PC-9 (cell line): ENCODE results near the gene RBM43. TPM values are rescaled to one million over a fixed set of nuclear protein-coding genes. Genes with fewer than 3 reads are reported as not detected.
"Not testable (repeated sequence)": the region's sequence is repeated elsewhere in the genome, so short reads cannot be mapped to it uniquely, and the experiment has no call there.

Source experiments
- Bru-seq: library from RNA; stranded (reverse); fragments of 400-500 nt; gene quantifications from one replicate; lab custom pipeline; 2021; lab: Mats Ljungman, UMichigan
- BruChase-seq, 2 experiments: library from RNA; stranded (reverse); fragments of 400-500 nt; gene quantifications; one replicate each; lab custom pipeline; 2021; lab: Mats Ljungman, UMichigan
- BruUV-seq: library from RNA; stranded (reverse); fragments of 400-500 nt; replicated peaks from 2 replicates; lab custom pipeline; 2021; lab: Mats Ljungman, UMichigan
- CTCF ChIA-PET: fragments of 300-600 bp; sonication (Branson Sonifier 250); formaldehyde crosslinking; loops from one replicate; lab custom pipeline; 2022; ENCODE audit warnings: antibody characterized with exemption; lab: Charles Lee
- POLR2A ChIA-PET: fragments of 300-600 bp; sonication (Branson Sonifier 250); formaldehyde crosslinking; loops from one replicate; lab custom pipeline; 2022; ENCODE audit warnings: antibody characterized with exemption; ENCODE audit not compliant: unreplicated experiment; lab: Charles Lee
- DNase-seq, 2 experiments: peaks; one replicate each; pipeline versions ENCODE4 v3.0.0 to v3.0.0-alpha.2; 2015 to 2022; ENCODE audit warnings: mixed read lengths in 1 of 2
- H2AFZ ChIP-seq: fragments of 200-600 bp; sonication (generic); 2 replicates; pipeline ENCODE4 v1.8.1; 2017; ENCODE audit warnings: antibody characterized with exemption
- H3F3A ChIP-seq: fragments of 200-600 bp; sonication (generic); 2 replicates; pipeline ENCODE4 v1.8.1; 2017; ENCODE audit warnings: antibody characterized with exemption, mild to moderate bottlenecking, low read depth; ENCODE audit not compliant: insufficient read depth
- H3K27ac ChIP-seq: fragments of 200-600 bp; sonication (generic); 2 replicates; pipeline ENCODE4 v1.6.1; 2016; ENCODE audit warnings: mixed run types
- H3K27me3 ChIP-seq: fragments of 200-600 bp; sonication (generic); 2 replicates; pipeline ENCODE4 v1.6.1; 2016; ENCODE audit warnings: low read depth, mixed run types; ENCODE audit not compliant: insufficient read depth
- H3K36me3 ChIP-seq: fragments of 200-600 bp; sonication (generic); 2 replicates; pipeline ENCODE4 v1.6.1; 2016; ENCODE audit warnings: low read depth, mixed run types
- H3K4me1 ChIP-seq: fragments of 200-600 bp; sonication (generic); replicated peaks from 2 replicates; pipeline ENCODE4 v1.6.1; 2016; ENCODE audit warnings: mixed run types; ENCODE audit not compliant: insufficient read depth
- H3K4me2 ChIP-seq: fragments of 200-600 bp; sonication (generic); 2 replicates; pipeline ENCODE4 v1.6.1; 2017; ENCODE audit warnings: mixed run types
- H3K4me3 ChIP-seq: fragments of 200-600 bp; sonication (generic); 2 replicates; pipeline ENCODE4 v1.6.1; 2016; ENCODE audit warnings: mixed run types
- H3K79me2 ChIP-seq: fragments of 200-600 bp; sonication (generic); 2 replicates; pipeline ENCODE4 v1.6.1; 2017; ENCODE audit warnings: low read depth, mixed run types
- H3K9me2 ChIP-seq: fragments of 200-600 bp; sonication (generic); 2 replicates; pipeline ENCODE4 v1.8.1; 2017; ENCODE audit warnings: mild to moderate bottlenecking; ENCODE audit not compliant: insufficient read depth
- H3K9me3 ChIP-seq: fragments of 200-600 bp; sonication (generic); 2 replicates; pipeline ENCODE4 v1.8.1; 2016; ENCODE audit warnings: low read depth; ENCODE audit not compliant: insufficient read depth
- H4K20me1 ChIP-seq: fragments of 200-600 bp; sonication (generic); 2 replicates; pipeline ENCODE4 v1.8.1; 2017; ENCODE audit not compliant: insufficient read depth
- EZH2 ChIP-seq: fragments of 200-600 bp; sonication (generic); IDR thresholded peaks from 2 replicates; pipeline ENCODE4 v1.8.0; 2017; ENCODE audit warnings: antibody characterized with exemption, low read depth
- intact Hi-C: fragments of 100-400 bp; cut with micrococcal nuclease; formaldehyde crosslinking; loops from one replicate; pipeline ENCODE4 v1.10.0; 2022; ENCODE audit not compliant: unreplicated experiment
- long read RNA-seq: library from polyadenylated mRNA; stranded (forward); transcript quantifications from one replicate; pipeline ENCODE4 v2.0.0, GENCODE V29; 2022
- total RNA-seq: library from RNA; stranded (reverse); gene quantifications from 2 replicates; pipeline ENCODE4 v1.2.3, GENCODE V29; 2021
- TF ChIP-seq, protein P1 (sequence below): fragments of 200-600 bp; sonication (generic); conservative IDR thresholded peaks from 2 replicates; pipeline ENCODE4 v1.6.1; 2017; ENCODE audit warnings: mixed run types, antibody characterized with exemption, mild to moderate bottlenecking, moderate library complexity

Gene RBM43
- total RNA-seq: 4.8 and 5.3 TPM in 2 replicates
- percentile 50 among the genes with signal in this experiment for Bru-seq, nascent RNA
- percentile 58 among the genes with signal in this experiment for BruChase-seq, experiment 1, labeled RNA remaining after a 2-hour chase
- BruChase-seq, experiment 2, labeled RNA remaining after a 6-hour chase: percentile 50 among the genes with signal in this experiment
- long read RNA-seq, partial matches to known transcripts: 0 of 1 reads
- long read RNA-seq, other reads (novel, unspliced or antisense): 1 of 1 reads

DNA sequence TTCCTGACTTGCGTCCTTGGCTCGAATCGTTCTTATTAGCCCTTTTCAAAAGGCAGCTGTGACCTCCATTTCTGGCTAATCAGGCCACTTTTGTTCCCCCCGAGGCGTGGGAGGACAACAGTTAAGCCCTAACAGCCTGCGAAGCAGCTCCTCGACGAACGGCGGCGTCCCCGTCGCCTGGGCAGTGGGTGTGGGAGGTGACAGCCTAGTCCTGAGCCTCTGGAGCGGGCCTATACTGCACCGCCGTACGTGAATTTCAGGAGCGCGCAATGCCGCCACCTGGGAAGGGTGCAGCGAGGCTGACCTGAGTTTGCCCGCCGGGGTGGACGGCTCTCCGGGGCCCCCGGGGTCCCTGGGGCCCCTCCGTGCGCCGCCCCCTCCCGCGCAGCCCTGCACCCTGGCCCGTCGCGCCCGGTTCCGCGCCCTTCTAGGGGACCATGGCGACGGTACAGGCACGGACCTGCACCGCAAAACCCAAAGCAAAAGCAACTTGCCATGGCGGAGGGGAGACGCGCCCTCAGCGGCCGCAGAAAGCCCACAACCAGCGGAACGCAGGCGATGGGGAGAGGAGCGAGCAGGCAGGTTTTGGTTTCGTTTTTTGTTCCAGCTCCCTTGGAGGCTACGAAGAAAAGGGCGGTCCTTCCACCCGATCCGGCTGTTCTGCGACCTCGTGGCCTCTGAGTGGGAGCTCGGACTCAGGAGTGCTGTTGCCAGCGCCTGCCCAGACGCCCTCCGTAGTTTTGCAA is at the start of gene RBM43:
TSS of gene RBM43 (minus strand) at position 633 of the 746 bp plus-strand sequence. CDS start at position 497, 136 bp downstream.
- H3F3A ChIP-seq: 0 out of 2 replicates have a peak, but pooled peaks cover 3% of the 10 kb centered on the region
- peak within 1 kb of the TSS; percentile 62 for H3K27ac ChIP-seq
- ChIA-PET CTCF (interaction anchor here (0.6 kb wide), 2 partner anchors 21 to 29 kb away, joined by 8 read pairs; no protein-coding TSS in a partner anchor), POLR2A (no interaction called here)
- intact Hi-C loops: no loop called here
- TF ChIP-seq EZH2: no peak
- TF ChIP-seq, protein P1, sequence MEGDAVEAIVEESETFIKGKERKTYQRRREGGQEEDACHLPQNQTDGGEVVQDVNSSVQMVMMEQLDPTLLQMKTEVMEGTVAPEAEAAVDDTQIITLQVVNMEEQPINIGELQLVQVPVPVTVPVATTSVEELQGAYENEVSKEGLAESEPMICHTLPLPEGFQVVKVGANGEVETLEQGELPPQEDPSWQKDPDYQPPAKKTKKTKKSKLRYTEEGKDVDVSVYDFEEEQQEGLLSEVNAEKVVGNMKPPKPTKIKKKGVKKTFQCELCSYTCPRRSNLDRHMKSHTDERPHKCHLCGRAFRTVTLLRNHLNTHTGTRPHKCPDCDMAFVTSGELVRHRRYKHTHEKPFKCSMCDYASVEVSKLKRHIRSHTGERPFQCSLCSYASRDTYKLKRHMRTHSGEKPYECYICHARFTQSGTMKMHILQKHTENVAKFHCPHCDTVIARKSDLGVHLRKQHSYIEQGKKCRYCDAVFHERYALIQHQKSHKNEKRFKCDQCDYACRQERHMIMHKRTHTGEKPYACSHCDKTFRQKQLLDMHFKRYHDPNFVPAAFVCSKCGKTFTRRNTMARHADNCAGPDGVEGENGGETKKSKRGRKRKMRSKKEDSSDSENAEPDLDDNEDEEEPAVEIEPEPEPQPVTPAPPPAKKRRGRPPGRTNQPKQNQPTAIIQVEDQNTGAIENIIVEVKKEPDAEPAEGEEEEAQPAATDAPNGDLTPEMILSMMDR: no peak
- no peaks in the 10 kb centered on the region for H3K9me3 ChIP-seq
- DNase-seq: peak; percentile 79 to 81
- peak within 1 kb of the TSS; percentile 94 for H2AFZ ChIP-seq
- BruUV-seq: no TSS peak
- no peaks in the 10 kb centered on the region for H3K36me3 ChIP-seq
- H3K4me3 ChIP-seq: peak within 1 kb of the TSS; percentile 88
- H3K79me2 ChIP-seq: no peaks in the 10 kb centered on the region
- peaks cover 8% of the 10 kb centered on the region for H3K4me1 ChIP-seq
- H3K9me2 ChIP-seq: no peaks in the 10 kb centered on the region
- no peaks in the 10 kb centered on the region for H3K27me3 ChIP-seq
- peak within 1 kb of the TSS; percentile 95 for H3K4me2 ChIP-seq
- H4K20me1 ChIP-seq: no peaks in the 10 kb centered on the region

DNA sequence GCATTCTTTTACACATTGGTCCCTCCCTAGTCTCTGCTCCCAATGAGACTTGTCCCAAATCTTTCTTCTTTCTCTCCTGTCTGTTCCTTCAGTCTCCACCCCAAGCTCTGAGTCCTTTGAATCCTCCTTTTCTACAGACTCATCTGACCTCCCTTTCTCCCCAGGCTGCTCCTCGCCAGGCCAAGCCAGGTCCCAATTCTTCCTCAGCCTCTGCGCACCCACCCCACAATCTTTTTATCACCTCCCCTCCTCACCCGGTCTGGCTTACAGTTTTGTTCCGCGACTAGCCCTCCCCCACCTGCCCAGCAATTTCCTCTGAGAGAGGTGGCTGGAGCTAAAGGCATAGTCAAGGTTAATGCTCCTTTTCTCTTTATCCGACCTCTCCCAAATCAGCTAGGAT is 48.6 kb upstream of the RBM43 start:
- H4K20me1 ChIP-seq, intact Hi-C loops, CTCF ChIA-PET, H3K27ac ChIP-seq, H2AFZ ChIP-seq, H3K4me2 ChIP-seq, DNase-seq, H3K79me2 ChIP-seq, H3K4me3 ChIP-seq, H3K9me2 ChIP-seq, BruUV-seq, H3K36me3 ChIP-seq, H3K27me3 ChIP-seq, H3K9me3 ChIP-seq, POLR2A ChIA-PET, H3F3A ChIP-seq, H3K4me1 ChIP-seq: not testable (repeated sequence)

DNA sequence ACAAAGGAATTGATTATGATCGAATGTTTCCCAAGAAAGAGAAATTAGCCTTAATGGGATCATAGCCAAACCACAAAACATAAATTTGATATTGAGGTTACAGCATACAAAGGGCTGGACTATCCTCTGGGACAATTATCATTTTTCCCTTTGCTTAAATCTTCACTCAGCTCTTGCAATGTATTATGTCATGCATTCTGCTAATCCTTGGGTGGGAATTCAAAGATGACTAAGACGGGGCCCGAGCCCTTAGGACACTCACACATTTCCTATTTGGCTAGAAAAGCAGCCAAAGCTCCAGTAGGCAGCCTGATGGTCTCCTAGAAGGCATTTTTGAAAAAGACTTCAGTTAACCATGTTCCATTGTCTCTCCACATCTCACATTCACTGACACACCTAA is 45.0 kb upstream of the RBM43 start:
- no TSS peak for BruUV-seq
- Histone ChIP-seq H3K4me3 (no peak overlapping the region), H2AFZ (no peak overlapping the region), H3K27me3 (no peaks in the 10 kb centered on the region), H3K4me1 (no peaks in the 10 kb centered on the region), H3K36me3 (no peaks in the 10 kb centered on the region), H3K27ac (no peak overlapping the region), H3F3A (no peaks in the 10 kb centered on the region), H3K9me3 (no peaks in the 10 kb centered on the region), H3K9me2 (no peaks in the 10 kb centered on the region), H3K4me2 (no peak overlapping the region), H3K79me2 (no peaks in the 10 kb centered on the region), H4K20me1 (no peaks in the 10 kb centered on the region)
- TF ChIP-seq EZH2: no peak
- TF ChIP-seq, protein P1: no peak
- ChIA-PET CTCF (no interaction called here), POLR2A (no interaction called here)
- intact Hi-C loops: no loop called here
- DNase-seq: no peak
